22Rv1 (cell line): ENCODE results near the gene WDR35.

Experiments used
- ZFX ChIP-seq: fragments of 450-650 bp; IDR thresholded peaks from 2 replicates; pipeline ENCODE4 v1.6.1; 2017; ENCODE audit warnings: antibody characterized with exemption, borderline replicate concordance
- TF ChIP-seq, protein P1 (sequence below): fragments of 450-650 bp; IDR thresholded peaks from 2 replicates; pipeline ENCODE4 v1.5.1; 2017; ENCODE audit warnings: mild to moderate bottlenecking

DNA sequence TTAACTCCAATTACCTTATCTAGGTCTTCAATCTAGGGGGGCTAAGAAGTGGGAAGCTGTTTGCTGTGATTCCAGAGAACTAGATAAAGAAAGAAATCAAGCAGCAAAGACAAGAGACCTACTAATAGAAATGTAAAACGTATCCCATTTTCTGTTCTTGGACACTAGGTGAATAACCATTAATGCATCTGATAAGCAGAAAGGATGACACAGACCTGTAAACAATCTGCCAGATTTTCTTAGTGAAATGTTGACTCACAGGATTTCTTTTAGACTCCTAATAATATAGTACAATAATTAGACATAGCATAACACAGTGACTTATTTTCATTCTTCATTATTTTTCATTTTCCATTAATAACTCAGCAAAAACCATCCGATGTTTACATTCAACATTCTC lies 1.3 kb downstream of the WDR35 start:
- TF ChIP-seq, protein P1, sequence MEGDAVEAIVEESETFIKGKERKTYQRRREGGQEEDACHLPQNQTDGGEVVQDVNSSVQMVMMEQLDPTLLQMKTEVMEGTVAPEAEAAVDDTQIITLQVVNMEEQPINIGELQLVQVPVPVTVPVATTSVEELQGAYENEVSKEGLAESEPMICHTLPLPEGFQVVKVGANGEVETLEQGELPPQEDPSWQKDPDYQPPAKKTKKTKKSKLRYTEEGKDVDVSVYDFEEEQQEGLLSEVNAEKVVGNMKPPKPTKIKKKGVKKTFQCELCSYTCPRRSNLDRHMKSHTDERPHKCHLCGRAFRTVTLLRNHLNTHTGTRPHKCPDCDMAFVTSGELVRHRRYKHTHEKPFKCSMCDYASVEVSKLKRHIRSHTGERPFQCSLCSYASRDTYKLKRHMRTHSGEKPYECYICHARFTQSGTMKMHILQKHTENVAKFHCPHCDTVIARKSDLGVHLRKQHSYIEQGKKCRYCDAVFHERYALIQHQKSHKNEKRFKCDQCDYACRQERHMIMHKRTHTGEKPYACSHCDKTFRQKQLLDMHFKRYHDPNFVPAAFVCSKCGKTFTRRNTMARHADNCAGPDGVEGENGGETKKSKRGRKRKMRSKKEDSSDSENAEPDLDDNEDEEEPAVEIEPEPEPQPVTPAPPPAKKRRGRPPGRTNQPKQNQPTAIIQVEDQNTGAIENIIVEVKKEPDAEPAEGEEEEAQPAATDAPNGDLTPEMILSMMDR, result no peak
- TF ChIP-seq ZFX, result no peak
